Gastrocnemius medialis (tissue), 4 donors: ENCODE measurements around the gene PCSK1.

Experiments used
- CTCF ChIP-seq, 5 experiments: fragments of 450-650 bp in 3 of 5; fragments of 200-600 bp in 2 of 5; sonication (generic) in 2 of 5; IDR thresholded peaks in 4 of 5; conservative IDR thresholded peaks in 1 of 5; 1 replicate in 4 of 5; 2 replicates in 1 of 5; pipeline ENCODE4 v1.5.1; 2016 to 2019; ENCODE audit warnings: antibody characterized with exemption in 5 of 5, mild to moderate bottlenecking in 3 of 5, moderate library complexity in 3 of 5
- POLR2A ChIP-seq, 2 donors: fragments of 450-650 bp; IDR thresholded peaks; one replicate each; pipeline ENCODE4 v1.6.1; 2017; ENCODE audit warnings: antibody characterized with exemption in 2 of 2, mild to moderate bottlenecking in 2 of 2, moderate library complexity in 2 of 2

GRCh38 chr5:96354237-96354636 is 78.8 kb downstream of the PCSK1 start:
- TF ChIP-seq CTCF (IDR thresholded peaks at IDR 0.05 in 4 of 5, conservative IDR thresholded peaks at IDR 0.05 in 1 of 5) = no peak
- no peak for TF ChIP-seq POLR2A (IDR thresholded peaks at IDR 0.05)
